ENCODE results near the gene TCERG1L.

TCERG1L gene

GRCh38 chr10:131270461-131271190, 40.9 kb downstream of the TCERG1L start:
- no peak for DNase-seq (ENCODE audit: low read depth in 3 of 3)

DNA sequence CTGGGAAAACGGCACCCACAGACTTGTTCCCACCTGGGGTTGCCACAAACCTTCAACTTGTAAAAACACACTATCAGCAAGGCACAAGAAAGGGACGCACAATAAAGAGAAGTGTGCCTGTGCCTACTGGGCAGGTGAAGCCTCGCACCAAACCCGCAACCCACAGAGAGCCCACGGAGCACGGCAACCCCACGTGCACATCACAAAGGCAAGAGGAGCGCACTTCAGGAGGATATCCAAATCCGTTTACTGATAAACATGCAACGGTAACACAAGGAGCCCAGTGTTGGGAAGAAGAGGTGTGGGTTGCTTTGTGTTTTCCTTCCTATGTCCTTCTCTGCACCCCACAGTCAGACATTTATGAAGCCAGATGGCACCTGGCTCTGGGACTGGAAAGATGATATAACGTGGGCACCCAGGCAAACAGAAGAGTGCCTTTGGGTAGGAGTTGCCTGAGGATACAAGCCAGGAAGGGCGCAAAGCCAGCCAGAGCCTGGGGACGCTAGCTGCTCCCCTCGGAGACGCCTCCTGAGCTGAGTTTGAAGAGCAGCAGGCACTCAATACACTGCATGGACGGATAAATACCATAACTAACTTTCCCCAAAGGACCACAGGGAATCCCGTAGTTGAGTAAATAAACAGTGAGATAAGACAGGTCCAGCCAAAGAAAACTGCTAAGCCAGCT, 41.6 kb downstream of the TCERG1L start:
- DNase-seq (ENCODE audit: low read depth in 3 of 3) = no peak

DNA sequence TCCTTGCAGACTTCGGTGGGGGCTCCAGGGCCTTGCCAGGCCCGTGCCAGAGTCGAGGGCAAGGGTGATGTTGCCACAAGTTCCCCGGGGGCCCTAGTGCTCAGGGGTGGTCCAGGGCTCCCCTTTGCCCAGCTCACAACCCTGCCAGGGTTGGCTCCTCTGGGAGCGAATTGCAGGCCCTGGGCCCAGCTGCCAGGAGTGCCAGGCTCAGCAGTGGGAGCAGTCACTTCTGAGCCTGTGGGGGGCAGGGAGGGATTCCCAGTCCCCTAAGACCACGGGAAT, 43.8 kb downstream of the TCERG1L start:
- DNase-seq (ENCODE audit: low read depth in 3 of 3) = no peak

DNA sequence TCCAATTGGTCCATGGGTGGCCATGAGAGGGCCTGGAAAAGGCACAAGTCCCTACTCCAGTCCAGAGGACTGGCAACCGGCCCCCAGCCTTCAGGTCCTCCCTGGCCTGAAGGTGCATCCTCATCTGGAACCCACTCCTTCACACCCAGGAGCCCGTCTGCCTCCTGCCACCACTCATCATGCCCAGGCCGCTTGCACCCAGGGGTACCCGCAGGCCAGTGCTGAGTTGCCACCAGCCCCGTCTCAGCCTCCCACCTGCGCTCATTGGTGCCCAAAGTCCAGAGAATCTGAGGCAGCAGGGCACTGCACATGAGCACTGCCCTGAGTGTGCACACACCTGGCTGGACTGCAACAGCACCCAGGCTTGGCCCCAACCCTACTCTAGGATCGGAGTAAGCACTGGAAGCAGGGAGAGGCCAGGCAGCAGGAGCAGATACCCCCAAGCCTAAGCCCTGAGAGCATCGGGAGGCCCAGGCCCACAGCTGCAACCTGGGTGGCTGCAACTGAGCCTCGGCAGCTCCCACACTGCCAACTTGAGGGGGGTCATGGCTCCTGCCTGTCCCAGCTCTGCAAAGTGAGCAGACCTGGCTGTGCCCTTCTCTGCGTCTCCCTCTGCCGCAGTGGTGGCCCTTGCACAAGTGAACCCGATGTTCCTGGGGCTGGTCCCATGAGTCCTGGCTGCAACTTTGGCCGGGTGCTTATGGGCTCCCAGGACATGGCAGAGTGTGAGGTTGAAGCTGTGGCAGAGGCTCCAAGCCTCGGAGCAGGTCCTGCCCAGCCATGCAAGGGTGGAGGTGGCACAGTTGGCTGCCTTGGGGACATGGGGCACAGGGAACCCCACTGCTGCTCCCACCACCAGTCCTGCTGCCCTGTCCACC, 44.3 kb downstream of the TCERG1L start:
- no peak for DNase-seq (ENCODE audit: low read depth in 3 of 3)

GRCh38 chr10:131264110-131264788, 47.3 kb downstream of the TCERG1L start:
- no peak for DNase-seq (ENCODE audit: low read depth in 3 of 3)

DNA sequence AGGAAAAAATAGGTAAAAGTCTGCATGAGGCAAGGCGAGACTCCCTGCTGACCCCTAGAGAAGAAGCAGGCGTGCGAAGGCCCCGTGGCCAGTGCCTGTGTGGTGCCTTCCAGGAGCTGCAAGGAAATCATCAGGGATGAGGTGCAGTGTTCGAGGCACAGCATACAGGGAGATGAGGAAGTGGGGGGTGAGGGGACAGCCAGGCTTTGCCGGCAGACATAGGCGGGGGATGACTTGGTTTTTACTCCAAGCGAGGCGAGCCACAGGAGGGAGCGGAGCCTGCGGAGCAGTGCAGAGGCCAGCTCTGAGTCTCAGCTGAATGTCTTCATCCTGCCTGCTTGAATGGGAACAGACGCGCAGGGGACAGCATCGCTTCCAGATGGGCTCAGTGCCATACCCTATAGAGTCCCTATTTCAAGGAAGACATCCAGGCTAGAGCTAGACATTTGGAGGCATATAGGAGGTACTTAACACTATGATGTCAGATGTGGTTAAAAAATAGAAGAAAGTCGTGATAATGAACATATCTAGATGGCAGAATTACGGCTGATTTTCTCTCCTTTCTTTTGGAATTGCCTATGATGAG, 49.5 kb downstream of the TCERG1L start:
- no peak for DNase-seq (ENCODE audit: low read depth in 3 of 3)

DNA sequence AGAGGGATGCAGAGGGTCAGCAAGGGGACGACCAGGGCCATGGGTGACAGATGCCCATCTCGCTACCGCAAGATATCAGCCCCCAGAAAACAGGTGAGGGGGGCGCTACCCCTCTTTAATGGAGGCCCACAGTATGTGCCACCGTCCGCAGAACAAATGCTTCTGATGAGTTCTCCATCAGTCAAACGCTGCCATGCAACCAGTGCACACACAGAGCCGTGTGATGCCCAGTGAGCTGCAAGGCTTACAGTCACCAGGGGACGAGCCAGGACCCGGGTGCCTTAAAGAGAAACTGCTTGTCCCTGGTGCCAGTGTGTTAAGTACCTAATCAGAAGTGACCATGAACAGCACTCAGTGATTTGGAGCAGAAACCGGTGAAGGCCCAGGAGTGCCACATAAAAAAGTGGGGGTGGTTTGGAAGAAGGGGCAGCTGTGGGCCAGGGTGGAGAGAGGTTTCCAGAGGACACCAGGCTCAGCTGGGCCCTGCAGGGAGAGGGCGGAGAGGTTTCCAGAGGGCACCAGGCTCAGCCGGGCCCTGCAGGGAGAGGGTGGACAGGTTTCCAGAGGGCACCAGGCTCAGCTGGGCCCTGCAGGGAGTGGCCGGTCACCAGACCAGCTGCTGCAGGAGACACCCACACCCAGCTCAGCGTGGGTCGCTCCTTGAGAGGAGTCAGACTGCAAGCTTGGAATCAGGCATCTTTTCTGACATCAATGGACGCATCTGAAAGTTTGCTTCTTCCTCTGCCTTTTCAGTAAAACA, 50.9 kb downstream of the TCERG1L start:
- no peak for DNase-seq (ENCODE audit: low read depth in 3 of 3)

DNA sequence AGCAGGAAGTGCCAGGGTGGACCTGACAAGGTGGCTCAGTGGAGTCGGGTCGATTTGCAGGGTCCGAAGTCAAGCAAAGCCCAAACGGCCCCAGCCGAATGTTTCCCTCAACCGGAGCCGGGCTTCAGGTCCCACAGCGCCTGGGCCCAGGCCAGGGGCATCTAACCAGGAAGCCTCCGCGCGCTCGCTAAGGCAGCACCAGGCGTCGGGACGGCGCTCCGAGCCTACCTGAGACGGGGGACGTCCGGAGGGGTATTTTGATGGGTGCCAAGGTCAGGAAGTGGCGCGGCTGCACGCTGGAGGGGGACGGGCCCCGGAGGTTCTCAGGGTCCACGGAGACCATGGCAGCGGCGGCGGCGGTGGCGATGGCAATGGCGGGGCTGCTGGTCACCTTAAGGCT, 51.5 kb downstream of the TCERG1L start:
- DNase-seq (ENCODE audit: low read depth in 3 of 3) = no peak

DNA sequence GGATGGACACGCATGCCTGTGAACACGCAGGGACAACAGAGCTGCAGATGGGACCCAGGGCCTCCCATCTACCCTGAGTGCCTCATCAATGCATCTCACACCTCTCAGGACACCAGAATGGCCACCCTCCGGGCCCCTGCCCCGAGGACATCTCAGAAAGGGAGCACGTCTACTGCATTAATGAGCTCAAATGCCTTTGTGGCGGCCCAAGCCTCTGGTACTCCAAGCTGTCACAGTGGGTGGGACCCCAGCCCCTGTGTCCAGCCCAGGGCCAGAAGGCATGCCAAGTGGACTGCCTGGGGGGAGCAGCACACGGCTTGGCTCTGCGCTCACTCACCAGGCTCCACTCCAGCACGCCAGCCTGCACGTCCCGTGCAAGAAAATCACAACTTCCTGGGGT, 52.0 kb downstream of the TCERG1L start:
- DNase-seq (ENCODE audit: low read depth in 3 of 3) = no peak

GRCh38 chr10:131258256-131258655, 53.3 kb downstream of the TCERG1L start:
- no peak for DNase-seq (ENCODE audit: low read depth in 3 of 3)

- no peak for DNase-seq (ENCODE audit: low read depth in 3 of 3)
These were observed 54.5 kb downstream of the TCERG1L start for GRCh38 chr10:131257027-131257426.

GRCh38 chr10:131254859-131255252, 56.7 kb downstream of the TCERG1L start:
- no peak for DNase-seq (ENCODE audit: low read depth in 3 of 3)

- DNase-seq (ENCODE audit: low read depth in 3 of 3) = no peak
These were observed 57.3 kb downstream of the TCERG1L start for GRCh38 chr10:131253931-131254858.

GRCh38 chr10:131252567-131253276, 58.8 kb downstream of the TCERG1L start:
- DNase-seq (ENCODE audit: low read depth in 3 of 3) = no peak

DNA sequence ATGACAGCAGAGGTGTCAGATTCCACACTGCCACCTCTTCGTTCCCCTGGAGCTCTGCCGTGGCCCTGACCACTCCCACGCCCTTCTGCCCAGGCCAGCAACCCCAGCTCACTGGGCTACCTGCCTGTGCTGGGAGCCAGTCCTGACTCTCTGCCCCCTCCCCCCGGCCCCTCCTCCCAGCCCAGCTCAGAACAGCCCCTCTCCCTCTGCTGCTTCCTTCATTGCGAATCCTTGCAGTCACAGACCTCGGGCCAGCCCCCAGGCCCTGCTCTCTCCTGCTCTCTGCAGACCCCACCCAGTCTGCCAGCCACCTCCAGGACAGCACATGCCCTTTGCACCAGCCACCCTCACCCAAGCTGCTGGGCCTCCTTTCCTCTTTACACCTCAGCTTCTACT, 60.4 kb downstream of the TCERG1L start:
- no peak for DNase-seq (ENCODE audit: low read depth in 3 of 3)

DNA sequence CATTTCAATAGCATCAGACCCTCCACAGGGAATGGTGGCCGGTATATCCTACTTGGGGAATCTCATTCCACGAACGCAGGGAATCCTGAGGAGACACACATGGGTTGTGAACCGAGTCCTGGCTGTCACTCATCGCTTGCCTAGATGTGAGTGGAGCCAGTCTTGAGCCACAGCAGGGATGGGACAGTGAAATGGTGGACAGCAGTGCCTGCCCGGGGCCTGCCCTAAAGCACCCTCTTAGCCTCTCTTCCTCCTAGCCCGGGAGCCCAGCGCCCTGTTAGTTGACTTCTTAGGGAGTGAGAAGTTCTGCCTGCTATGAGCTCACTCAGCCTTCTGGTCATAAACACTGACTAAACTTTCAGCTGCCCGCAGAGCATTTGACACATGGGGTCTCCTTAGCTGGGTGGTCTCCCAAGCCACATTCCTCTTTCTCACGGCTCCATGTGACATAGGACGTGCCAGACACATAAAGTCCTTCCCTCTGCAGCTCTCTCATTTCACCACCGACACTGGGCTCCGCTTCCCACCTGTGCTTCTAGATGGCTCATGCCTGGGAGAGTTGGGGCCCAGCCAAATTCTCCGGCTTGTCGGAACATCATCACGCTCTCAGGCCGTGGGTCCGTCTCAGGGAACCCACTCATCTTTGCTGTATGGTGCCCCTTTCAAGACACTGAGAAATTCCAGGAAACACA, 60.9 kb downstream of the TCERG1L start:
- DNase-seq (ENCODE audit: low read depth in 3 of 3) = no peak

DNA sequence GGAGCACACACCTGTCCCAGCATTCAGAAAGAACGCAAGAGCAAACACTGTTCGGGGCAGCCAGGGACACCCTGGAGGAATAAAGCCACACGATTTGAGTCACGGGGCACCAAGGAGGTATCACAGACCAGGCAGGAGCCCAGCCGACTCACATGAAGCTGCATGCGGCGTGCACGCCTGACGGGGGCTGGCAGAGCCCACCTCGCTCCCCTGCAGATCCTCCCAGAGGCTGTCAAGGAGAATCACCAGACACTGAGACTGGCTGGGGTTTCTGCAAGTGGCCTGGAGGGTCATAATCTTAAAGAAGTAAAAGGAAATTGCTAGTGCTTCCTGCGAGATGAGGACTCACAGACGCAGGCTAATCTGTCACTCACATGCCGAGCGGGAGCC, 61.6 kb downstream of the TCERG1L start:
- DNase-seq (ENCODE audit: low read depth in 3 of 3) = no peak

DNA sequence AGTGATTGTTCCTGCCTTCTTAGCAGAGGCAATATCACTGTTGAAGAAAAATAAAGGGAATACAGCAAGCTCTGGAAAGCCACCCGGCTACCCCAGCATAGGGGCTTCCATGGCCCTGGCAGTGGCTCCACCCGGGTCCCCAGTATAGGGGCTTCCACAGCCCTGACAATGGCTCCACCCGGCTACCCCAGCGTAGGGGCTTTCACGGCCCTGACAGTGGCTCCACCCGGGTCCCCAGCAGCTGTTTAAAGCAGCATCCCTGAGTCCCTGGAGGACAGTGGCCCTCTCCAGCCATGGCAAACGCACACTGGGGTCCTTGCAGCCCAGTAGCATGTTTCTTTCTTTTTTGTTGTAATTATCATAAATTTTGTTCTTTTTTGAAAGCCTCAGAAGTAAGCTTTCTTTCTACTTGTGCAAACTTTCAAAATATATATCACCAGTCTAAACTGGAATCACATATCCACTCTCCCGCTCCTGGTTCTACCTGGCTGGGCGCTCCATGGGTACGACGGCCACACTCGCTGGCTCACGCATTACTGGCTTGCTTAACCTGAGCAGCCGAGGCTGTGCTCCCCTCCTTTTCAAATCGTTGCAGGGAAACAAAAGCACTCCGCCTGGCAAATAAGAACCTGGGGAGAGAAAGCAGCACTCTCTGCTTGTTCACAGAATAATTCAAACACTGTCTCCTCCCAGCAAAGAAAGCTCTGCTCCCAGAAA, 62.1 kb downstream of the TCERG1L start:
- no peak for DNase-seq (ENCODE audit: low read depth in 3 of 3)

All from stimulated activated CD4-positive, alpha-beta T cell treated with anti-CD3 and anti-CD28 coated beads, TNF-alpha, amount 100 ng/mL, for 24 hours (primary cell).